ENCODE data around the gene SLIT3. TPM values are rescaled to one million over a fixed set of nuclear protein-coding genes. Genes with fewer than 3 reads are reported as not detected.

SLIT3 gene
- polyA plus RNA-seq, 1 of the 3 experiments (the other 2 are of a cell fraction), result 119 TPM

GRCh38 chr5:168685566-168685965, 615.4 kb downstream of the SLIT3 start:
- H4K20me1 ChIP-seq (ENCODE audit: insufficient read depth), result no peaks in the 10 kb centered on the region

GRCh38 chr5:168683927-168684295, 617.0 kb downstream of the SLIT3 start:
- no peak for DNase-seq
- POLR2A ChIA-PET, result no interaction called here
- no peak overlapping the region for H2AFZ ChIP-seq (ENCODE audit: low read depth)

More at GRCh38 chr5:168685566-168685965, 615.4 kb downstream of the SLIT3 start:
- Histone ChIP-seq H2AFZ (ENCODE audit: low read depth) (no peak overlapping the region), H3K9me3 (no peaks in the 10 kb centered on the region), H3K4me3 (ENCODE audit: low read depth in 2 of 2, low read length in 1 of 2) (no peak overlapping the region), H3K27ac (ENCODE audit: low read depth in 2 of 2, low read length in 1 of 2) (no peak overlapping the region), H3K9me2 (no peaks in the 10 kb centered on the region), H3K36me3 (replicated peaks in 1 of 2; ENCODE audit: control insufficient read depth in 1 of 2, insufficient read depth in 2 of 2, low read length in 1 of 2) (peaks cover 4 to 73% of the 10 kb centered on the region in 2 experiments), H3K4me2 (no peak overlapping the region), H3K27me3 (ENCODE audit: insufficient read depth) (no peaks in the 10 kb centered on the region), H3F3A (replicated peaks; ENCODE audit: insufficient read depth) (no peaks in the 10 kb centered on the region), H3K4me1 (ENCODE audit: control insufficient read depth in 1 of 2, insufficient read depth in 2 of 2, low read depth in 1 of 2, low read length in 1 of 2) (peaks cover 0 to 8% of the 10 kb centered on the region in 2 experiments; a peak in 1 of 4 replicates), H3K9ac (no peak overlapping the region), H3K79me2 (ENCODE audit: insufficient read depth) (no peaks in the 10 kb centered on the region)
- 97% methylated on average over 9 of the region's 13 CpGs for WGBS (ENCODE audit: low lambda C conversion rate)
- POLR2A ChIA-PET, result interaction anchor here (1.0 kb wide), 1 partner anchor 31 kb away, joined by 3 read pairs; no protein-coding TSS in a partner anchor
- no peak for TF ChIP-seq SIN3A (IDR thresholded peaks at IDR 0.05; ENCODE audit: borderline replicate concordance, low read depth, low read length)
- no peak for TF ChIP-seq RCOR1 (IDR thresholded peaks at IDR 0.05; ENCODE audit: low read length)
- TF ChIP-seq JUND (IDR thresholded peaks at IDR 0.05), result no peak
- TF ChIP-seq IRF3 (IDR thresholded peaks at IDR 0.05; ENCODE audit: low read depth, low read length), result no peak
- no peak for TF ChIP-seq YY1 (IDR thresholded peaks at IDR 0.05; ENCODE audit: low read depth)
- TF ChIP-seq POLR2AphosphoS5 (IDR thresholded peaks at IDR 0.05; ENCODE audit: low read depth, low read length), result no peak
- TF ChIP-seq NFIC (IDR thresholded peaks at IDR 0.05; ENCODE audit: borderline replicate concordance), result no peak
- no peak for TF ChIP-seq USF1 (IDR thresholded peaks at IDR 0.05; ENCODE audit: borderline replicate concordance, low read depth)
- TF ChIP-seq FOXM1 (IDR thresholded peaks at IDR 0.05; ENCODE audit: low read depth), result no peak
- TF ChIP-seq MXI1 (IDR thresholded peaks at IDR 0.05; ENCODE audit: low read depth, low read length), result no peak
- TF ChIP-seq PBX3 (IDR thresholded peaks at IDR 0.05), result no peak
- no peak for TF ChIP-seq SMC3 (IDR thresholded peaks at IDR 0.05; ENCODE audit: low read depth, low read length)
- no peak for DNase-seq
- CTCF ChIA-PET, result no interaction called here

More at GRCh38 chr5:168683927-168684295, 617.0 kb downstream of the SLIT3 start:
- no peak overlapping the region; a peak in 1 of 4 replicates for H3K27ac ChIP-seq (ENCODE audit: low read depth in 2 of 2, low read length in 1 of 2)
- no peak overlapping the region for H3K4me3 ChIP-seq (ENCODE audit: low read depth in 2 of 2, low read length in 1 of 2)
- no peaks in the 10 kb centered on the region for H4K20me1 ChIP-seq (ENCODE audit: insufficient read depth)
- H3K9ac ChIP-seq, result no peak overlapping the region
- CTCF ChIA-PET, result no interaction called here
- no peaks in the 10 kb centered on the region for H3K9me2 ChIP-seq
- TF ChIP-seq MXI1 (IDR thresholded peaks at IDR 0.05; ENCODE audit: low read depth, low read length) (no peak), USF1 (IDR thresholded peaks at IDR 0.05; ENCODE audit: borderline replicate concordance, low read depth) (no peak), SMC3 (IDR thresholded peaks at IDR 0.05; ENCODE audit: low read depth, low read length) (no peak), IRF3 (IDR thresholded peaks at IDR 0.05; ENCODE audit: low read depth, low read length) (no peak), FOSL2 (IDR thresholded peaks at IDR 0.05; ENCODE audit: borderline replicate concordance, low read depth) (no peak), FOXM1 (IDR thresholded peaks at IDR 0.05; ENCODE audit: low read depth) (no peak), RAD21 (IDR thresholded peaks at IDR 0.05; ENCODE audit: low read length) (no peak)
- no peaks in the 10 kb centered on the region for H3F3A ChIP-seq (replicated peaks; ENCODE audit: insufficient read depth)
- 98% methylated on average over 5 of the region's 6 CpGs for whole genome bisulfite sequencing (ENCODE audit: low lambda C conversion rate)
- H3K79me2 ChIP-seq (ENCODE audit: insufficient read depth), result no peaks in the 10 kb centered on the region
- H3K27me3 ChIP-seq (ENCODE audit: insufficient read depth), result no peaks in the 10 kb centered on the region
- peaks cover 0 to 15% of the 10 kb centered on the region in 2 experiments; a peak in 1 of 4 replicates for H3K4me1 ChIP-seq (ENCODE audit: control insufficient read depth in 1 of 2, insufficient read depth in 2 of 2, low read depth in 1 of 2, low read length in 1 of 2)
- peaks cover 4 to 71% of the 10 kb centered on the region in 2 experiments for H3K36me3 ChIP-seq (replicated peaks in 1 of 2; ENCODE audit: control insufficient read depth in 1 of 2, insufficient read depth in 2 of 2, low read length in 1 of 2)
- no peak overlapping the region for H3K4me2 ChIP-seq
- H3K9me3 ChIP-seq, result no peaks in the 10 kb centered on the region

All from SK-N-SH (cell line).